Left lung (tissue), 10 donors: ENCODE results near the gene TIMM50. TPM values are rescaled to one million over a fixed set of nuclear protein-coding genes. Genes with fewer than 3 reads are reported as not detected.
"Not testable (repeated sequence)": the region's sequence is repeated elsewhere in the genome, so short reads cannot be mapped to it uniquely, and the experiment has no call there.

Experiments
- ATAC-seq: fragments of 200-7000 bp; cut with Tn5 transposase; one replicate; pipeline ENCODE4 v1.9.1; 2020; ENCODE audit warnings: moderate library complexity
- DNase-seq, 4 donors: peaks; one replicate each; pipeline ENCODE4 v3.0.0-alpha.2; 2013 to 2020
- H3K27ac ChIP-seq, 2 donors: fragments of 200-600 bp; sonication (generic) in 1 of 2; one replicate each; pipeline versions ENCODE4 v1.5.0 to v1.8.0; 2020 to 2021
- H3K27me3 ChIP-seq, 2 donors: fragments of 200-600 bp; sonication (generic) in 1 of 2; one replicate each; pipeline versions ENCODE4 v1.5.0 to v1.8.0; 2020 to 2021
- H3K36me3 ChIP-seq, 2 donors: fragments of 200-600 bp; sonication (generic) in 1 of 2; one replicate each; pipeline versions ENCODE4 v1.5.0 to v1.8.0; 2020 to 2021
- H3K4me1 ChIP-seq, 2 donors: fragments of 200-600 bp; one replicate each; pipeline ENCODE4 v1.8.0; 2021
- H3K4me3 ChIP-seq, 2 donors: fragments of 200-600 bp; sonication (generic) in 1 of 2; one replicate each; pipeline versions ENCODE4 v1.5.0 to v1.8.0; 2020 to 2021; ENCODE audit warnings: mild to moderate bottlenecking in 1 of 2
- H3K9me3 ChIP-seq, 2 donors: fragments of 200-600 bp; sonication (generic) in 1 of 2; one replicate each; pipeline versions ENCODE4 v1.5.0 to v1.8.0; 2020 to 2021
- CTCF ChIP-seq, 2 donors: fragments of 200-600 bp; sonication (generic) in 1 of 2; IDR thresholded peaks; one replicate each; pipeline versions ENCODE4 v1.5.0 to v1.8.0; 2021; ENCODE audit warnings: antibody characterized with exemption in 2 of 2
- intact Hi-C, 2 donors: fragments of 100-400 bp; cut with DNase I; formaldehyde crosslinking; loops; one replicate each; pipeline versions ENCODE4 v1.11.2 to v1.14.2; 2022
- polyA plus RNA-seq, 6 donors: library from polyadenylated mRNA; unstranded; fragments of 120-200 nt; gene quantifications; one replicate each; pipeline ENCODE4 v1.2.1, GENCODE V29; 2013; ENCODE audit not compliant: insufficient read length in 6 of 6
- total RNA-seq, 2 donors: library from RNA; stranded (reverse); fragmentation: NEBNext Ultra II Directional; extraction: Animal tissue kit (Norgen Biotek cat#: 25700); gene quantifications; one replicate each; pipeline ENCODE4 v1.2.1, GENCODE V29; 2021
- donor health status: DM: no; HTN: yes; CAD: no.
- donor health status: DM: no; HTN: no; CAD: no.

The TIMM50 gene
- total and polyA plus RNA-seq, 8 donors: 46.0 to 76.0 (median 68.4) TPM

- intact Hi-C loops: no loop called here
- Histone ChIP-seq H3K4me3 (no peak overlapping the region), H3K27ac (no peak overlapping the region), H3K4me1 (peaks cover 20 to 48% of the 10 kb centered on the region in 2 donors), H3K9me3 (no peaks in the 10 kb centered on the region), H3K27me3 (no peaks in the 10 kb centered on the region), H3K36me3 (peaks cover 3 to 49% of the 10 kb centered on the region in 2 donors)
- DNase-seq: no peak
- TF ChIP-seq CTCF (IDR thresholded peaks at IDR 0.05): no peak
- ATAC-seq: no peak
Measured at GRCh38 chr19:39449116-39449797, 31.4 kb upstream of the TIMM50 start.

DNA sequence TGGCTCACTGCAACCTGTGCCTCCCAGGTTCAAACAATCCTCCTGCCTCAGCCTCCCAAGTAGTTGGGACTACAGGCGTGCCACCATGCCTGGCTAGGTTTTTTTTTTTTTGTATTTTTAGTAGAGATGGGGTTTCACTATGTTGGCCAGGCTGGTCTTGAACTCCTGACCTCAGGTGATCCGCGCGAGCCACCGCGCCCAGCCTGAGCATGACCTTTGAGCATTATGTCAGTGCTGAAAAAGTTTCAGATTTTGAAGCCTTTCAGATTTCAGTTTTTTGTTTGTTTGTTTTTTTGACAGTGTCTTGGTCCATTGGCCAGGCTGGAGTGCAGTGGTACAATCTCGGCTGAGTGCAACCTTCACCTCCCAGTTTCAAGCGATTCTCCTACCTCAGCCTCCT, 29.4 kb upstream of the TIMM50 start:
- H3K27me3 ChIP-seq, intact Hi-C loops, DNase-seq, H3K9me3 ChIP-seq, H3K4me3 ChIP-seq, H3K27ac ChIP-seq, ATAC-seq: not testable (repeated sequence)
- Histone ChIP-seq H3K36me3 (peaks cover 7 to 64% of the 10 kb centered on the region in 2 donors), H3K4me1 (peaks cover 17 to 40% of the 10 kb centered on the region in 2 donors)

DNA sequence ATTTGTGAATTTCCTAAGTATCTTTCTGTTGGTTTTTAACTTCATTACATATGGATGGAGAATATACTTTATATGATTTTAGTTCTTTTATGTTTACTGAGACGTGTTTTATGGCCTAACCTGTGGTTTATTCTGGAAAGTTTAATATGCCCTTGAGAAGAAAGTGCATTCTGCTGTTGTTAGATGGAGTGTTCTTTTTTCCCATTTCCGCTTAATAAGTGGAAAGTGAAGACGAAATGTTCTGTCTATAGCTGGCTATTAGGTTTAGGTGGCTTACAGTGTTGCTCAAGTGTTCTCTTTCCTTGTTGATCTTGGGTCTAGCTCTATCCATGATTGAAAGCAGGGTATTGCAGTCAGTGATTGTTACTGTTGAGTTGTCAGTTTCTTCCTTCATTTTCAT, 17.2 kb upstream of the TIMM50 start:
- Histone ChIP-seq H3K9me3 (no peaks in the 10 kb centered on the region), H3K27ac (no peak overlapping the region), H3K4me1 (no peaks in the 10 kb centered on the region), H3K27me3 (no peaks in the 10 kb centered on the region), H3K4me3 (no peak overlapping the region), H3K36me3 (peaks cover 0 to 98% of the 10 kb centered on the region in 2 donors)
- ATAC-seq (no peak), DNase-seq (no peak)
- intact Hi-C loops: no loop called here
- no peak for TF ChIP-seq CTCF (IDR thresholded peaks at IDR 0.05)

DNA sequence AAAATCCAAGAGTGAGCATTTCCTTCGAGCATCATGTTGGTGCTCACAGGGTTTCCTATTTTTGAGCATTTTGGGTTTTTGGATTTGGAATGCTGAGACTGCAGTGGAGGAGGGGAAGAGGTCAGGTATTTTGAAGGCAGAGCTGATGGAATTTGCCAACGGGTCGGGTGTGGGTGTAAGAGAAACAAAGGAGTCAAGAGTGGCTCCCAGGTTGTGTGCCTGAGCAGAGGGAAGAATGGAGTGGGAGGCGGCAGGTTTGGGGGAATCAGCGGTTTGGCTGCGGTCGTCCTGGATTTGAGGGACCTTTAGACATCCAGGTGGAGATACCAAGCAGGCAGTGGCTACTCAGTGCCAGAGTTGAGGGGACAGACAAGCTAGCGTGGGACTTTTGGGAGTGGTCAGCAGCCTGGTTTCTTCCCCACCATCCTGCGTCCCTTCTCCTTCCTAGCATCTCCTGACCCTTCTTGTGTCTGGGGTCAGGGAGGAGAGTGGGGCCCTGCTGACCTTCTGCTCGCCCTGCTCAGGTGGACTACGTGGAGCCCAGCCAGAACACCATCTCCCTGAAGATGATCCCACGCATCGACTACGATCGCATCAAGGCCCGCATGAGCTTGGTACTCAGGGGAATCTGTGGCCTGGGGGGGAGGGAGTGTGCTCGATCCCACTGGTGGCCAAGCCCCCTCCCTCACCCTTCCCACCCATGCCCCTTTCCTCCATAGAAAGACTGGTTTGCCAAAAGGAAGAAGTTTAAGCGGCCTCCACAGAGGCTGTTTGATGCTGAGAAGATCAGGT, 14.5 kb upstream of the TIMM50 start:
- H3K4me3 ChIP-seq: no peak overlapping the region
- no peaks in the 10 kb centered on the region for H3K27me3 ChIP-seq
- H3K4me1 ChIP-seq: no peaks in the 10 kb centered on the region
- intact Hi-C loops: no loop called here
- no peak for TF ChIP-seq CTCF (IDR thresholded peaks at IDR 0.05)
- H3K36me3 ChIP-seq: peaks cover 0 to 98% of the 10 kb centered on the region in 2 donors
- DNase-seq (peak in 1 of 4 donors; percentile 22), ATAC-seq (no peak)
- no peaks in the 10 kb centered on the region for H3K9me3 ChIP-seq
- no peak overlapping the region for H3K27ac ChIP-seq

DNA sequence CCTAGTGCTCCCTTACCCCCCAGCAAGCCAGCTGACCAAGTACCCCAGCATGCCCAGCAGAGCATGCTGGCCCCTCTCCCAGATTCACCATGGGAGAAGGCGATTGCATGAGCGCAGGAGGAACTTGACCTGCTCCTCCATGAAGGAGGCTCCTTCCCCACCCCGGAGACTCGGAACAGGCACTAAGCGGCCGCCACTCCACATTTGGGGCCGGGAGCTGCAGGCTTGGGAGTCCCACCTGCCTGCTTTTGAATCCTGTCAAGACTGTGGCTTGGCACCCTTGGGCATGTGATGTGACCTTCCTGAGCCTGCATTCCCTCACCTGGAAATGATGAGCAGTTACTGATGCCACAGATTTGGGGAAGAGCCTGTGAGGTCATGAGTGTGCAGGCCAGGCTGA, 12.7 kb upstream of the TIMM50 start:
- H3K36me3 ChIP-seq: peaks cover 0 to 98% of the 10 kb centered on the region in 2 donors
- no peaks in the 10 kb centered on the region for H3K4me1 ChIP-seq
- H3K27ac ChIP-seq: no peak overlapping the region
- intact Hi-C loops: no loop called here
- no peaks in the 10 kb centered on the region for H3K27me3 ChIP-seq
- H3K4me3 ChIP-seq: no peak overlapping the region
- ATAC-seq: no peak
- H3K9me3 ChIP-seq: no peaks in the 10 kb centered on the region
- TF ChIP-seq CTCF (IDR thresholded peaks at IDR 0.05): no peak
- peak in 1 of 4 donors; percentile 53 for DNase-seq
